ENCODE results near the gene NT5DC2.

DNA sequence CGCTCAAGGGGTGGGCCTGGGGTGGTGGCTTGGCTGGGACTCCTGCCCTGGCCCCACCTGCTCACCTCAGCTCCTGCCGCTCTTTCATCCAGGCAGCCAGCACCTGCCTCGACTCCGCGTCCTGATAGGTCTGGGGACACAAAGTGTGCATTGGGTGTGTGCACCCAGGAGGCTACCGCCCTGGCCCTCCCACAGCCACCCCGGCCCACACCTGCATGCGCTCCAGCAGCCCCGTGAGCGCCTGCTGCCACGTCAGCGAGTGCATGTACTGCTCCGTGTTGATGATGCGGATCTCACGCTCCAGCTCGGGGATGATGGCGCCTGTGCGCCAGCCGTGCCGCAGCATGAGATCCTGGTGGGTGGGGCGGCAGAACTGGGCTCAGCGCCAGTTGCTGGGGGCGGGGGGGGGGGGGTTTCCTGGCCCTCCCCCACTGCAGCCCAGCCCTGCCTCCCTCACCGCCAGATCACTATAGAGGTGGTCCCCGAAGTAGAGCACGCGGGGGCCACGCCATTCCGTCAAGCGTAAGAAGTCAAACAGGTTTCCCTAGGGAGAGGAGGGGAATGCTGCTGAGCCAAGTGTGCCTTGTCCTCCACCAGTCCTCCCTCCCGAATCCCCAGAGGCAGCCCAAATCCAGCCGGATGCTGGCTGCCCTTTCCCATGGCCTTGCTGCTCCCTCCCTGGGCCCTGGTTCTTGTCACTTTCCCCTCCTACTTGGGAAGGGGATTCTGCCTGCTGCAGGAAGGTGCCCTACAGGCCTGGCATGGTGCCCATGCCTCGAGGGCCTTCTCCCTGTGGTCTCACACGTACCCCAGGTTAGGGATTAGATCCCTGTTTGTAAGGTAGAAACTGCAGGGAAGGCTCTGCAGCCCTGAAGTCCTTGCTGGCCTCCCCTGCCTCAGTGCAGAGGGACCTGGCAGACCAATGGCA is 8.6 kb downstream of the NT5DC2 start:
- TF ChIP-seq, protein P1, sequence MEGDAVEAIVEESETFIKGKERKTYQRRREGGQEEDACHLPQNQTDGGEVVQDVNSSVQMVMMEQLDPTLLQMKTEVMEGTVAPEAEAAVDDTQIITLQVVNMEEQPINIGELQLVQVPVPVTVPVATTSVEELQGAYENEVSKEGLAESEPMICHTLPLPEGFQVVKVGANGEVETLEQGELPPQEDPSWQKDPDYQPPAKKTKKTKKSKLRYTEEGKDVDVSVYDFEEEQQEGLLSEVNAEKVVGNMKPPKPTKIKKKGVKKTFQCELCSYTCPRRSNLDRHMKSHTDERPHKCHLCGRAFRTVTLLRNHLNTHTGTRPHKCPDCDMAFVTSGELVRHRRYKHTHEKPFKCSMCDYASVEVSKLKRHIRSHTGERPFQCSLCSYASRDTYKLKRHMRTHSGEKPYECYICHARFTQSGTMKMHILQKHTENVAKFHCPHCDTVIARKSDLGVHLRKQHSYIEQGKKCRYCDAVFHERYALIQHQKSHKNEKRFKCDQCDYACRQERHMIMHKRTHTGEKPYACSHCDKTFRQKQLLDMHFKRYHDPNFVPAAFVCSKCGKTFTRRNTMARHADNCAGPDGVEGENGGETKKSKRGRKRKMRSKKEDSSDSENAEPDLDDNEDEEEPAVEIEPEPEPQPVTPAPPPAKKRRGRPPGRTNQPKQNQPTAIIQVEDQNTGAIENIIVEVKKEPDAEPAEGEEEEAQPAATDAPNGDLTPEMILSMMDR (IDR thresholded peaks at IDR 0.05; ENCODE audit: poor library complexity), result no peak
- TF ChIP-seq EZH2 (IDR thresholded peaks at IDR 0.05; ENCODE audit: borderline replicate concordance) (no peak), EZH2phosphoT487 (IDR thresholded peaks at IDR 0.05; ENCODE audit: low read depth, severe bottlenecking, unreplicated experiment) (no peak)
